HG03442 (cell line): ENCODE results near the gene MED13L.
"Not testable (repeated sequence)": the region's sequence is repeated elsewhere in the genome, so short reads cannot be mapped to it uniquely, and the experiment has no call there.

Source experiments
- ATAC-seq: cut with Tn5 transposase; IDR thresholded peaks from one replicate; pipeline ENCODE4 v1.9.1; 2021; ENCODE audit warnings: mild to moderate bottlenecking, moderate library complexity; ENCODE audit not compliant: unreplicated experiment

MED13L gene

DNA sequence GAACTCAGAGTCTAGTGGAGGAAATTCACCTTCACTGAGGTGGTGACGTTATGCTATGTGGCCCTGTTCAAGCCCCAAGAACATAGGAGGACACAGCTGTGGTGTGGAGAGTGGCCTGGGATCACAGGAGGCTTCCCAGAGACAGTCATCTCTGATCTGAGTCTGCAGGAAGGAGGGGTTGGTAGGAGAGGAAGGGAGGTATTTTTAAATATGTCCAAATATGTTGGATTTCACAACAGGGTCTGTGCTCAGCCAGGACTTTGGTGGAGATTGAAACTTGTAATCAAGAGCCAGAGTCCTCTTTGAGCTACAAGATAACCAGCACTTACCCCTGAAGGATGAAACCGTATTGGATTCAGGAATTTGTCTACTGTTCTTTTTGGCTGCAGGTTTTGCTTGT, 26.4 kb upstream of the MED13L start:
- no peak for ATAC-seq

DNA sequence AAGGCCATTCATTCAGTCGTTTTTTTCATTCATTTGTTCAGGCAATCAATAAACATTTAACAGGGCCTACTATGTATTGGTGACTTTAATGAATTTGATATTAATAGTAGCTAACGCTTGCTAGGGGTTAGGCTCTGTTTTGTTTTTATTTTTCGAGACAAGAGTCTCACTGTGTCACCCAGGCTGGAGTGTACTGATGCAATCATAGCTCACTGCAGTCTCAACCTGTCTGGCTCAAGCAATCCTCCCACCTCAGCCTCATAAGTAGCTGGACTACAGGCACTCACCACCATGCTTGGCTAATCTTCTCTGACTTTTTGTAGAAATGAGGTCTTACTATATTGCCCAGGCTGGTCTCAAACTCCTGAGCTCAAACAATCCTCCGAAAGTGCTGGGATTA, 25.6 kb upstream of the MED13L start:
- ATAC-seq: no peak

GRCh38 chr12:116302166-116303058, 24.9 kb upstream of the MED13L start:
- ATAC-seq: no peak

- no peak for ATAC-seq
Measured at GRCh38 chr12:116301621-116302020, 24.1 kb upstream of the MED13L start.

DNA sequence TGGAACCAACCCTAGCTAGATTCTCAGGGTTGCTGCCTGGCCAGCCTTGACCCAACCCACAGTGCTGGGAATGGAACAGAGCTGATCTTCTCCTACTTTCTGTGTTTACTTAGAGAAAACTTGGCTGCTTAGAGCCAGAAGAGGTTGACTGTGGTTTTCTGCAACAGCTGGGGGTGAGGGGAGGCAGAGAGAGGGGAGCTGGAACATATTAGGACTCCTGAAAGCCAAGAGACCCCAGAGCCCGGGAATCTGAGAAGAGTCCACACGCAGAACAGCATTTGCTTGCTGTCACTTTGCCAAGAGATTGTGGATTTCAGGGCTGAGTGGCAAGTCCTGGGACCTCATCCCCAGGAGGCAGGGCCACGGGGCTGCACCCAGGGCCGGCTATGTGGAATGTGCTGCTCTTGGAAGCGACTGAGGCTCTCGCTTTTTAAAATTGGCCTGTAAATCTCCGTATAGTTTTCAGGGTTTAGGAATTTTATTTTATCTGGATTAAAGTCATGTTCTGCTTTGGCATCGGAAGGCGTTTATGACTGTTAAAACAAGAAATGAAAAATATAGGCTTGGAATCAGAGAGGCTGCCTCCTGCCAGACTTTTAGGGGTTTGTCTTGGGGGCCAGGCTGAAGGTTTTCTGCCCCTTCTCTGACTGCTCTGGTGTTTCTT, 22.3 kb upstream of the MED13L start:
- no peak for ATAC-seq

- ATAC-seq: no peak
Measured at GRCh38 chr12:116299064-116299463, 21.6 kb upstream of the MED13L start.

DNA sequence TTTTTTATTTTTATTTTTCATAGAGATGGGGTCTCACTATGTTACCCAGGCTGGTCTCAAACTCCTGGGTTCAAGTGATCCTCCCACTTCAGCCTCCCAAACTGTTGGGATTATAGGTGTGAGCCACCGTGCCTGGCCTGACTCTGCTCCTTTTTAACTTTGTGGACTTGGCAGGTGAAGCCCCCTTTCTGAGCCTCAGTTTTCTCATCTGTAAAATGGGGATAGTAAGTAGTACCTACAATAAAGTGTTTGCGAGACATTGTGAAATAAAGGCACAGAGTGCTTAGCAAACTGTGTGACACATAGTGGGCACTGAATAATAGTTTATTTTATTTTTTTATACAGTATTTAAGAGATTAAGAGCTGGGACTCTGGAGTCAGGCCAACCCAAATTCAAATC, 21.1 kb upstream of the MED13L start:
- no peak for ATAC-seq

DNA sequence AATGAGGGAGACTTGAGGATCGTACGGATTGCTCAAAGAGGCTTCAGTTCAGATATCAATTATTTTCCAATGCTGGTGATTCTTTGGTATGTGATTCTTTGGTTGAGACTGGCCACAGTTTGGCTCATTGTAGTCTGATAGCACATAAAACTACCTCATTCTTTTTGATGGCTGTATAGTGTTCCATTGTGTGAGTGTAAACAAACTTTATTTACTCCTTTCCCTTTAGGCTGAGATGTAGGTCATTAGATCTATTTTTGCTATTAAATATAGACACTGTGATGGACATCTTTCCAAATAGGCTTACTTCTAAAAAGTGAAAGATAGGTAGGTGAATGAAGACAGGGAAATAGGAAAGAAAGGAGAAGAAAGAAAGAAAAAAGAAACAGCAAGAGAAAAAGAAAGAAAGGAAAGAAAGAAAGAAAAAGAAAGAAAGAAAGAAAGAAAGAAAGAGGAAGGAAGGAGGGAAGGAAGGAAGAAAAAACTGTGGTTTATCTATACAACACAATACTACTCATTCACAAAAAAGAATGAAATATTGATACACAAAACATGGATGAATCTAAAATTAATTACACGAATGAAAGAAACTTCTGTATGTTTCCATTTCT, 19.8 kb upstream of the MED13L start:
- ATAC-seq: no peak

DNA sequence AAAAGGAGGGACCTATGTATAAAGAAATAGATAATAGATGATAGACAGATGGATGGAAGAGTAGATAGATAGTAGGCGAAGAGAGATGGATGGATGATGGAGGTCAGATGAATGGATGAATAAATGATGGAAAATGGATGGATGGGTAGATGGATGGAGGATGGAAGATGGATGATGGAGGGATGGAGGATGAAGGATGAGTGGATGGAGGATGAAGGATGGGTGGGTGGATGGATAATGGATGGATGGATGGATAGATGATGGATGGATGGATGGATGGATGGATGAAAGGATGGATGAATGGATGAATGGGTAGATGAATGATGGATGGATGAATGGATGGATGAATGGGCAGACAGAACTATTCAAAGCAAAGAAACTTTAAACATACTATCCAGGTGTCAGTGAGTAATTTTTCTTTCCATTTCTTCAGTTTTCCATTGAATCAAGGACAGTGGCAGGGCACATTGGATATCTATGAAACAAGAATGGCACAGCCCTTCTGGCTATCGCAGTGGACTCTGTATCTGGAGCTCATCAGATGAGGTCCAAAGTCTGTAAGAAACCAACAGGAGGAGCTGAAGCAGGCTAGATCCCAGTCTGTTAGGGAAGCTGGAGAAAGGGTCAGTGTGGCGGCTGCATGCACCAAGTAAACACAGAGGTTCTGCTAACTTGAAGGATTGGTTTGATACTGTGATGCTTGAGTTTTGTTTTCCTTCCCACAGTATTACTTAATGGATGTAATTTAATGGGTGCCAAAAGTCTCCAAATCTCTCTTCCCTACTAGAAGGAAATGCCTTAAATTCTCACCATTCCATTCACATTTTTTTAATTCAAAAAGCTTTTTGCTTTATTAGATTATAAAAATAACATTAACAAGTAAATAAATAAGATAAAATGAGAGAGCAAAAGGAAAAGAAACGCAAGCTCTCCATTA, 18.1 kb upstream of the MED13L start:
- no peak for ATAC-seq

GRCh38 chr12:116294454-116295165, 17.1 kb upstream of the MED13L start:
- ATAC-seq: no peak

DNA sequence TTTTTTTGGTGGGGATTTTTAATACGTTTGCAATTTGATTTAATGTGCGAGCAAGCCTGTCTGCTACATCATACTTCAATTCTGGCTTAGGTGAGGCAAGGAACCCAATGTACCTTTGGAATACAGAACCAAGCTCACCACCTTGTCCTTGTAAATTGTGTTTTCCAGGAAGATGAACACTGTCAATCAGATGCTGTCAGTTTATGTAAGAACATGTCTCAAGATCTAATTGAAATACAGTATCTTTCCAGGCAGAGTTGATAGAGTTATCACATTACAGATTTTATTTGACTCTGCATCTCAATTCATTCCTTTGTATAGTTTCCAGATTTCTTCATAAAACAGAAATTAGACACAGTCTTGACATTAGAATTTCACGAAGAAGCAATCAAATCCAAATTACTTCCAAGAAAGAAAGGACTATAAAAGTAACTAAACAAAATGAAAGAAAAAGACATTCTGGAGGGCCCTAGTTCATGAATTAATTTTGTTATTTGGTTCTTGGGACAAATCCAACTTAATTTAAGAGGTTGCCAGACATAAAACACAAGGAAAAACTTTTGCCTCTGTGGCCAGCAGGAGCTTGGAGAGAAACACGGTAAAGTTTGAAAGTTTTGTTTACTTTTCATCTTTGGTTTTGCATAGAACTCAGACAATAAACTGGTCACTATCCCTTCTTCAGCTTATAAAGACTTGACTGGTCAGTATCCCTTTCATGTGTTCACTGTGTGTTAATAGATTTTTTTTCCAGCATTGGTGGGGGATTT, 16.4 kb upstream of the MED13L start:
- ATAC-seq: no peak

- ATAC-seq: no peak
Measured at GRCh38 chr12:116291218-116291617, 13.7 kb upstream of the MED13L start.

DNA sequence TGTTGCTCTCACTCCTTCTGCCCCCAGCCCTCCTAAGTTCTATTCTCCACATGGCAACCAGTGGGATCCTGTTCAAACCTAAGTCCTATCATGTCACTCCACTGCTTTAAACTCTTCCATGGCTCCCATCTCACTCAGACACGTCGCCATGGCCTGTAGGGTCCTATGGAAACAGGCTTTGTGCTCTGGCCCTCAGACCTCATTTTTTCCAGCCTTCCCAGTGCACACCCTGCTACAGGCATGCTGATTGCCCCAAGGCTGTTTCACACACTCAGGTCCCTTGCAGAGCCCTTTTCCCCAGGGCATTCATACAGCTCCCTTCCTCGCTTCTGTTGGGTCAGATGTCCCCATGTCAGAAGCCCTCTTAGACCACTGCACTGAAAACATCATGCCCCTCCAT, 11.2 kb upstream of the MED13L start:
- no peak for ATAC-seq

- no peak for ATAC-seq
Measured at GRCh38 chr12:116287842-116288301, 10.4 kb upstream of the MED13L start.

DNA sequence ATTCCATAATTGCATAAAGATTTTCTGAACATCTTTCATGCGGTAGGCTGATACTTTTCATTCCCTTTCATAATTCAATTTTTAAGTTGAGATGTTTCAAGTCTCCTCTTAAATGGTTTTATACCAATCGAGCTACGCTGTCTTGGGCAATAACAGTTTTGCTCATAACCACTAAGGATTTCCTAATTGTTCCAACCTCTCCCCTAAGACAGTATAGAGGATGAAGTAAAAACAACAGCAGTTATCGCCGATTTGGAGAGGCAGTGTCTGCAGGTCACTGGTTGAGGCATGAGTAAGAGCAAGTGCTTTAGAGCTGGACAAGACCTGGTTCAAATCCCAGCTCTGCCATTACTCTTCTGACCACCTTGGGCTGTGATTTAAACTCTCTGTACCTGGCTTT, 6.9 kb upstream of the MED13L start:
- ATAC-seq: no peak

- ATAC-seq: not testable (repeated sequence)
Measured at GRCh38 chr12:116283881-116284280, 6.4 kb upstream of the MED13L start.

- no peak for ATAC-seq
Measured at GRCh38 chr12:116282371-116283286, 5.1 kb upstream of the MED13L start.

- no peak for ATAC-seq
Measured at GRCh38 chr12:116280595-116281290, 3.2 kb upstream of the MED13L start.
